DMS153 (cell line): ENCODE measurements around the gene PDZRN3.

ENCODE experiments used
- DNase-seq: peaks from one replicate; lab custom pipeline; 2025; lab: John Stamatoyannopoulos, UW

PDZRN3 gene

GRCh38 chr3:73384091-73384906, 240.4 kb downstream of the PDZRN3 start:
- no peak for DNase-seq

DNA sequence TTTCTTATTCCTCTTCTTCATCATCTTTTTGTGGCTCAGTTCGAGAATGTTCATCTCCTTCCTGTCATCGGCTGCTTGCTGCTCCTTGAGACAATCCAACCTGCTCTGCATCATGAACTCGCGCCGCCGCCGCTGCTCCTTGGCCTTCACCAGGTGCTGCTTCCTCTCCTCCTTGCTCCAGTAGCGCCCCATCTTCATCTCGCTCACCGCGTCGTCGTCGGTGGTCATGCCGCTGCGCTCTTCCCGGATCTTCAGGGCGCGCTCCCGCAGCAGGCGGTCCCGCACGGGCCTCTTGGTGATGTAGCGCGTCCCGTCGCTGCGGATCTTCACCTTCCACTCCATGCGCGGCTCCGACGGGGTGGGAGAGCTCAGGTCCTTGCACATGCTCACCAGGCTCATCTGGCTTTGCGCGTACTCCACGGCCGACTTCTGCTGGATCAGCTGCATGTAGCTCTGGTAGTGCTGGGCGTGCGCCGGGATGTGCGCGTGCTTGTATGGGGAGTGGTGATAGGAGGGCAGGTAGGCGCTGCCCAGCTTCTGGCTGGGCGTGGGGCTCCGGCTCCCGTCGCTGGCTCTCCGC, 241.2 kb downstream of the PDZRN3 start:
- no peak for DNase-seq

DNA sequence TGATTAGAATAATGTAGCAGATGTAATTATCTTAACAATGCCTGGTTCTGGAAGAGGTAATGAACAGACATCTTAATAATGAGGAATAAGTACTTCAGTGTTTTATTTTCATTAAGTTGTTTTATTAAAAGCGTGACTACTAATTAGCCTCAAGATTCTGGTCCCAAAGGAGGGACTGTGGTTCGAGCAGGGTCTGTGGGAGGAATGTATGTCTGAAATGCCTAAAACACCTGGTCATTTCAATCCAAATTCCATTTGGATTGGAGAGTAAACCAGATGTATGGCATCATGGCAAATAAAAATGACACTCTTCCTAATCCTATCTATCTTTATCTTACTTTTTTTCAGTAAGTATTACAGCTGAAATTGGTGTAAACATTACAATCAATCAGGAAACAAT, 243.2 kb downstream of the PDZRN3 start:
- DNase-seq: no peak

DNA sequence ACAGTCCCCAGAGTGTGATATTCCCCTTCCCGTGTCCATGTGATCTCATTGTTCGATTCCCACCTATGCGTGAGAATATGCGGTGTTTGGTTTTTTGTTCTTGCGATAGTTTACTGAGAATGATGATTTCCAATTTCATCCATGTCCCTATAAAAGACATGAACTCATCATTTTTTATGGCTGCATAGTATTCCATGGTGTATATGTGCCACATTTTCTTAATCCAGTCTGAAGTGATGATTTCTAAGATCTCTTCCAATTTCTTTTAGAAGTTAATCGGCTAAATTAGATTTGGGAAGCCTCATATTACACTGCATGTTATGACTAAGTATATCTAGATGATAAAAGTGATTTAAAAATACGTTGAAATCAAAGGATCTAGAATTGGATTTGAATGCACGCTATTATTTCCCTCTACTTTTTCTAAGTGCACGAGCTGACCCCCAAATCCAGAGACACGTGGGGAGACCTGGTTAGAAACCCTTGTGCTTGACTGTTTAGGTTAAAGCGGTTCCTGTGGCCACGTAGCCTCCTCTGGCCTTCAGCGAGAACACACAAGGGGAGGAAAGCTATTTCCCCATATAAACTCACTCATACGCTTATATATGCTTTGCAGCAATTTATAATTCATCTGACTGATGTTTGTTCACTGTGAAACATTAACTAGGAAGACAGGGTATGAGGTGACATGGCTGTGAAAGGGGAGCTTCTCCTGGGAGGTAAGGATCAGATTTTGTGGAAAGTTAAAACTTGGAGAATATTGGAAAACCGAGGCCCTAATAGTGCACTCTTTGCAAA, 243.8 kb downstream of the PDZRN3 start:
- DNase-seq: no peak

DNA sequence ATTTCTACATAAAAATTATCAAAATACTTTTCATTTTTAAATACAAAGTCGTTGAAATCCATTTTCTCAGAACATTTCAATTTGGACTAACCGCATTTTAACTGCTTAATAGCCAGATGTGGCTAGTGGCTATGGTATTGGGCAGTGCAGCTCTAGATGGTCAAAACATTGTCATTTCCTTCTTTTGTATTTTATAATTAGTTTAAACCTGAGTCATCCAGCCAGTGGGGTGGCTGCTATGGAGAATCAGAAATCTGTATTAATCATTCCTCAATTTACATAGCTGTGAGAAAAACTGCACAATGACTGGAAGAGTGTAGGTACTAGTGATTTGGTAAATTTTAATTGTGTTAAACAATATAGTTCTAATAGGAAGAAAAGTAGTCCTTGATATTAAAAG, 245.3 kb downstream of the PDZRN3 start:
- no peak for DNase-seq

DNA sequence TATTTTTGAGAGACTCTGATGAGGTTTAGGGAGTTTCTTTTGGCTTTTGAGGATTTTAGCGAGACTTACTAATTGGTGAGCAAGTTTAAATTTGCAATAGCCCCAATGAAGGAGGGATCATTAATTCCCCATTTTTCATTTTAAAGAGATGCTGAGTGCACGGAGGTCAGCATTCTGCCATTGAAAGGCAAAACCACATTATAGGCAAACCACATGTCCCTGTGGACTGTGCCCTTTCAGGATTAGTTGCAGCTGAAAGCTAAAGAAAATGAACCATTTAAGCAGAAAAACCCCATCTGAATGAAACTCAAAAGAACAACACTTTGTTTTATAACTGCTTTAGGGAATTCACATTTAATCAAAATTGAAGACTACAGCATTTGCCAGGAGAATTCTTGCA, 246.5 kb downstream of the PDZRN3 start:
- DNase-seq: no peak

GRCh38 chr3:73365756-73366397, 258.9 kb downstream of the PDZRN3 start:
- DNase-seq: no peak

DNA sequence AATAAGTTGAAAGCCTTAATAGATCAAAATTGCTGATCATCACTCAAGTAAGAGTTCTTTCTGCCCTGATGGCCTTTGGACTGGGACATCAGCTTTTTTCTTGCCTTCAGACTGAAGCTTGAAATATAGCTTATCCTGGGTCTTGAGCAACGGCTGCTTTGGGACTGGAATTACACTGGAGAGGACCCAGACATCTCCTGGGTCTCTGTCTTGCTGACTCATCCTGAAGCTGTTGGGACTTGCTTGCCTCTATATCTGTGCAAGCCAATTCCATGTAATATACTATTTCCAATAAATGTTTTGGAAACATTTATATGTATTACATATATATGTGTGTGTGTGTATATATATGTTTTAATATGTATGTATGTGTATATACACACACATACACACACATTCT, 260.2 kb downstream of the PDZRN3 start:
- DNase-seq: no peak

GRCh38 chr3:73363093-73363492, 261.6 kb downstream of the PDZRN3 start:
- no peak for DNase-seq

DNA sequence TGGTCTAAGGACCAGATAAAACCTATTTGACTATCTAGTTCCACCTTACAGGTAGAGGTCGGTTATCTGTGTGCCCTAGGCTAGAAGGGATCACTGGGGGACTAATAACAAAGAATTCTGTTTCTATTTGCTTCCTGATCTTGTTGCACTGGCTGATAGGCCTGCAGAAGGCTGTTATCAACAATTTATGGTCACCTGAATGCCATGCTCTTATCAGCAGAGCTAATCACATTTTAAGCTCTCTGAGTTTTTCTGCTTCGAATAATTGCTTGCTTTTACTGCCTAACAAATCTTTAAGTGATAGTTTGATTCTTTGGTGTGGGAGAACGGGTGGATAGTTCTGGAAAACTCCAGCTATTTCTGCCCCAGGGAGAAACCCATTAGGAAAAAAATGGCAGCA, 263.1 kb downstream of the PDZRN3 start:
- no peak for DNase-seq

- no peak for DNase-seq
Observed at GRCh38 chr3:73353649-73354217, 271.0 kb downstream of the PDZRN3 start.

DNA sequence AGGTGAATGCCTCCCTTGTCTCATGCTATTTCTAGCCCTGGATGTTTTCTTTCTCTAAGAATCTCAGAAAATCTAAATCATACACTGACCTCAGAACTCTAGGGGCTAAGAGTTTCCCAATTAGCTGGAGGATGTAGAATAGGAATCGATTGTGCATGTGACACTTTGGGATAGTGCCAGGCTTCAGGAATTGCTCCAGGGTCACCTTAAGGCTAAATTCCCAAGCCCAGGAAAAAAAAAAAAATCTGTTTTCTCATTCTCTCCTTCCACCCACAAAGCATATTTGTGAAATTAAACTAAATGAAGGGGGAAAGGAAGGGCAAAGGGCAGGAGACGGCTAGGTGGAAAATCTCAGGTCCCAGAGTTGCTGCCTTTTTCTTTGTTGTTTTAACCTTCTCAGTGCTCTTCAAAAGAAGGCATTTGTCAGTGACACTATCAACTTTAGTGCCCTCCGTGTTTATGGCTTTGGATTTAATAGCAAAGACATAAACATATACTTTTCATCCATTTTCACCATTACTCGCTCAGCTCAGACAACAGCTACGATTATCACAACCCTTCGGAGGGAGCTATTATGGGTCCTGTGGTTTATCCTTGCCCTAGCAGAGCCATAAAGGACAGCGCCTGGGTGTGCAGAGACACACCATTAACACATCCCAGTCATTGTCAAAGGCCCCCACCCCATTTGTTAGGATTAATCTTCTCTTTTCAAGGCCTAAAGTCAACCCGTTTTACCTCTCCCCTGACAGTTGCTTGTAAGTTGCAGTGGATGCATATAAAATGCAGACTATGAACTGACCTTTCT, 271.7 kb downstream of the PDZRN3 start:
- DNase-seq: no peak

DNA sequence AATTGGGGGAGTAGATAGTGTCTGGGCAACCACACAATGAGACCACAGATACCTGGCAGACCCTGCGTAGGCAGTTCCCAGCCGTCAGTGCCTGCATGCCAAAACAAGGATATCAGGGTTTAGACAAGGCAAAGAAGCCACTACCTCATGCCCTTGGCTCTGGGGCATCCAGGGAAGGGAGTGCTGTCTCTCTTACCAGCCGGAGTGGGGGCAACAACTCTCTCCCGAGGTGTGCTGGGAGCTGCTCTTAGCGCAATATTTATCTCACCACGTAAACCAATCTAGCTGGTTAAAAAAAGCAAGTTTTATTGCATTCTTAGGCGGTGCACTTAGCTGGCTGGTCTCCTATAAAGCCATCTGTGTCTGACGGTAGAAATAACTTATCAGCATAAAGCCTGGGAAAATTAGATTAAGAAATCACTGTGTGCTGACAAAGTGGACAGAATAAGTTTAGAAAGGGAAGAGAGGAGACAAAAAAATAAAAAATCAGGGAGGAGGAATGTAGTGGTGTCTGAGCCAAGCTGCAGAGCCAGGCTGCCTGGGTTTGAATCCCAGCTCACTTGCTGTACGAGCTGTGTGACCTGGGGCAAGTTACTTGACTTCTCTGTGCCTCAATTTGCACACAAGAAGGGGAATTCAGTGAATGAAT, 273.2 kb downstream of the PDZRN3 start:
- no peak for DNase-seq

DNA sequence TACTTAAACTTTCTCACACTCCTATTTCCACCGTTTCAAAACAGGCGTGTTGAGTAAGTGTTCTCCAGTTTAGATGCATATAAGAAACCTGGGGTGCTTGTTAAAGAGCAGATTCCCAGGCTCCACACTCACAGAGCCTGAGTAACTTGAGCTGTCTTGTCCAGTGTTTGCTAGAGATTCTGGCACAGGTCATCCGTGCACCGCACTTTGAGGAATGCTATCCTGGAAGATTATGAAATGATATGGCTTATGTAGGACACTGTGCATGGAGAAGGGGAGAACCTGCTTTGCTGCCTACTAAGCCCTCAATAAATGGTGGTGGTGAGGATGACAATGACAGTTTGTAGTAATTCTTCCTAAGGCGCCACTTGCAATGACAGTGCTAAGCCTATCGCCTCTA, 273.7 kb downstream of the PDZRN3 start:
- DNase-seq: no peak

DNA sequence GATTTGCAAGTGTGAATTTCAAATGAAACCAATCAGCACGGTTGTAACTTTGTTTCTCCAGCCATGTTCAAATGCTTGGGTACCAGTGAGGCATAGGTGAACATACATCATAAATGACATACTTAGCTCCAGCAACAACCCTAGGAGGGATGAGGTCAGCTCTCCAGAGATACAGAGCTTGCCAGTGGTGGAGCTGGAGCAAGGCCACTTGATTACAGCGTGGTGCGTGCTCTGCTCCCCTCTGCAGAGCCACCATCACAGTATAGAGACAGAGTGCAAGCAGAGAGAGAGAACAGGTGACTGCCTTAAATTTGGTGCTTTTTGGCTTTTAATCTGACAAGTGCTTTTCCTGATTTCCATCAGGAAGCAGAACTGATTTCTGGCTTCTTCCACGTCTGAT, 275.1 kb downstream of the PDZRN3 start:
- no peak for DNase-seq

DNA sequence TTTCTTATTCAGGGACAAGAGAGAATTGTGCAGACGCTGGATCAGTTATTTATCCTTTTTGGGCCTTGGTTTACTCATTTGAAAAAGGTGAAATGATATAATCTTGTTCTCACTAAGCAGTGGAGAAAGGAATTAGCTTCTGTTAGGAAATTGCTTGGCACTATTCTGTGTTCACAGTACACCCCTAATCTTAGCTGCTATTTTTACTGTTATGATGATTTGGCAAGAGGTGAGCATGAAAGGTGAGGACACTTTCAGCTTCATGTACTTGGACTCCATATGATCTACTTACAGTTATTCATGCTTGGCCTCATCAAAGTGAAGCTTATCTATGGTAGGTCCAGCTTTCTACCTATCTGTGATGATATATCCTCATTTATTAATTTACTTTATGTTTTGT, 282.7 kb downstream of the PDZRN3 start:
- no peak for DNase-seq

DNA sequence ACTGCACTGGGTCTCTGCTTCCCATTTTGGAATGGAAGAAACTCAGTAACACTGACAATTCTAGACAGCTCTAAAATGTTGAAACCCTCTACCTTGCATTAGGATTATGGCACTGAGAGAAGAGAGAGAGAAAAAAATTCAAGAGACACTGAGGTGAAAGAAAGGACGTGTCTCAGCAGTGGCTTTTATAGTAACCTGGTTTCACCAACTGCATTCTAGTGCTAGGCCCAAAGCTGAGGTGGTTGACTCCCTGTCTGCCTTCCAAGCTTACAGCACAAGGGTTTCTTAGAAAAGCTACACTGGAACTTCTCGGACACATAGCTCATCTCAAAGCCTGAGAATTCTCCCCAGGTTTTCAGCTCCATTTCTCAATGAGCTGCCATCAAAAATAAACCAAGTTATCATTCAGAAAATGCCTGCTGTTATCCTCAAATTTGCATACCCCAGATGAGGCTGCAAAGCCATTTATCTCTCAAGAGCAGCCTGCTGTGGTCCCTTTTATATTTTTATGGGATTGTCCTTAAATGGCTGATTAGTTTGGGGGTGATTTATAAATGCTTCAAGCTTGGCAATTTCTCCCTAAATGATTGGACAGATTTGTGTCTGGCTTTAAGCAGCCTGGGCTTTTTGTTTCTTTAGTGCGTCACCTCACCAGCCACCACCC, 283.3 kb downstream of the PDZRN3 start:
- DNase-seq: no peak

GRCh38 chr3:73332558-73332957, 292.2 kb downstream of the PDZRN3 start:
- no peak for DNase-seq
